Keratinocyte (primary cell): Measurements from ENCODE around the gene TCF7L2.

Source experiments
- EZH2 ChIP-seq: IDR thresholded peaks from one replicate; pipeline ENCODE4 v1.6.1; 2012; ENCODE audit warnings: inconsistent platforms, mild to moderate bottlenecking, low read length, moderate library complexity
- TF ChIP-seq, protein P1 (sequence below), 3 experiments: IDR thresholded peaks in 1 of 3; conservative IDR thresholded peaks in 1 of 3; optimal IDR thresholded peaks in 1 of 3; 2 replicates in 2 of 3; 3 replicates in 1 of 3; pipeline versions ENCODE3 to v1.5.1; 2011; ENCODE audit warnings: low read length in 3 of 3, mild to moderate bottlenecking in 3 of 3, moderate library complexity in 2 of 3, control low read depth in 1 of 3, inconsistent platforms in 1 of 3; ENCODE audit not compliant: insufficient read depth in 2 of 3; ENCODE audit errors: extremely low read depth in 1 of 3

DNA sequence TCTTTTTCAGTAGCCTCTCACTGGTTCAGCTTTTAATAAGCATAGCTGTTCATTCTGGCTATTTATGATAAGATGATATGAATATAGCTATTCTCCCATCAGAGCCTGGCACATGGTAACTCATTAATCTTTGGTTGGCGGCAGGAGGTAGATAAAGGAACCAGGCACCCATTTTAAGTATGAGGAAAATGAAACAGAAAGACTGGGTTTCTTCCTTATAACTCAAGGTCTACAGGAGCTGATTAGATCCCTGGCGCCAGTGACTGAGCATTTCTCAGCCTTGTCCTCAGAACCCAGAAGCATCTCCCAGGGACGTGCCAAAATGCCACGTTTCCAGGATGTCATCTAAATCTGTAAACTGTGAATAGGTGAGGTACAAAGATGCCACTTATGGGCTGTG, 141.9 kb downstream of the TCF7L2 start:
- TF ChIP-seq, protein P1, sequence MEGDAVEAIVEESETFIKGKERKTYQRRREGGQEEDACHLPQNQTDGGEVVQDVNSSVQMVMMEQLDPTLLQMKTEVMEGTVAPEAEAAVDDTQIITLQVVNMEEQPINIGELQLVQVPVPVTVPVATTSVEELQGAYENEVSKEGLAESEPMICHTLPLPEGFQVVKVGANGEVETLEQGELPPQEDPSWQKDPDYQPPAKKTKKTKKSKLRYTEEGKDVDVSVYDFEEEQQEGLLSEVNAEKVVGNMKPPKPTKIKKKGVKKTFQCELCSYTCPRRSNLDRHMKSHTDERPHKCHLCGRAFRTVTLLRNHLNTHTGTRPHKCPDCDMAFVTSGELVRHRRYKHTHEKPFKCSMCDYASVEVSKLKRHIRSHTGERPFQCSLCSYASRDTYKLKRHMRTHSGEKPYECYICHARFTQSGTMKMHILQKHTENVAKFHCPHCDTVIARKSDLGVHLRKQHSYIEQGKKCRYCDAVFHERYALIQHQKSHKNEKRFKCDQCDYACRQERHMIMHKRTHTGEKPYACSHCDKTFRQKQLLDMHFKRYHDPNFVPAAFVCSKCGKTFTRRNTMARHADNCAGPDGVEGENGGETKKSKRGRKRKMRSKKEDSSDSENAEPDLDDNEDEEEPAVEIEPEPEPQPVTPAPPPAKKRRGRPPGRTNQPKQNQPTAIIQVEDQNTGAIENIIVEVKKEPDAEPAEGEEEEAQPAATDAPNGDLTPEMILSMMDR (optimal IDR thresholded peaks at IDR 0.05 in 1 of 3, IDR thresholded peaks at IDR 0.05 in 1 of 3, conservative IDR thresholded peaks at IDR 0.05 in 1 of 3; ENCODE audit: extremely low read depth in 1 of 3, insufficient read depth in 2 of 3, low read length in 3 of 3) = no peak
- TF ChIP-seq EZH2 = no peak
